ENCODE results near the gene SNRPB2.
A peak's percentile ranks its signal among the peaks of the same experiment; 100 is the strongest.

The SNRPB2 gene

GRCh38 chr20:16729565-16730460 lies at the start of gene SNRPB2:
Gene SNRPB2, plus strand, starts transcription at chr20:16730026. Its CDS starts 1,677 bp downstream, at chr20:16731703.
- no peaks in the 10 kb centered on the region for H3K27me3 ChIP-seq
- 0 out of 22 replicates have a peak, but pooled peaks of 2 of the 11 experiments have one; percentile 11 to 20 for TF ChIP-seq Cebpa-rat (IDR thresholded peaks at IDR 0.05)
- peaks cover 8 to 41% (median 19%) of the 10 kb centered on the region in 11 experiments; a peak in 15 of 22 replicates for H4K20me1 ChIP-seq
- peak within 1 kb of the TSS; percentile 93 to 97 (median 95) for H3K9ac ChIP-seq
- peak within 1 kb of the TSS; percentile 91 to 97 (median 95) for H3K27ac ChIP-seq
- peaks cover 15 to 39% (median 29%) of the 10 kb centered on the region in 10 experiments for H3K4me1 ChIP-seq
- H3K36me3 ChIP-seq, result peaks cover 29 to 39% (median 32%) of the 10 kb centered on the region in 11 experiments
- H3K9me3 ChIP-seq (replicated peaks in 1 of 11), result peaks cover 6 to 12% (median 9%) of the 10 kb centered on the region in 11 experiments; a peak in 21 of 22 replicates
- H3K4me3 ChIP-seq, result peak within 1 kb of the TSS; percentile 84 to 95 (median 92)
- H3K4me2 ChIP-seq, result peak within 1 kb of the TSS; percentile 71 to 99 (median 93)

- Histone ChIP-seq H3K9ac (no peak overlapping the region), H3K36me3 (no peaks in the 10 kb centered on the region), H3K4me2 (no peak overlapping the region), H3K9me3 (replicated peaks in 1 of 11) (peaks cover 0 to 28% (median 10%) of the 10 kb centered on the region in 11 experiments; a peak in 11 of 22 replicates), H3K27ac (no peak overlapping the region), H4K20me1 (no peaks in the 10 kb centered on the region), H3K4me1 (peaks cover 13 to 37% (median 23%) of the 10 kb centered on the region in 10 experiments), H3K27me3 (no peaks in the 10 kb centered on the region), H3K4me3 (no peak overlapping the region)
- no peak for TF ChIP-seq Cebpa-rat (IDR thresholded peaks at IDR 0.05)
Observed at GRCh38 chr20:16684416-16684815, 45.4 kb upstream of the SNRPB2 start.

- H3K9me3 ChIP-seq (replicated peaks in 1 of 11), result peaks cover 0 to 30% (median 8%) of the 10 kb centered on the region in 11 experiments; a peak in 10 of 22 replicates
- H3K4me2 ChIP-seq, result no peak overlapping the region; a peak in 1 of 22 replicates
- H3K4me1 ChIP-seq, result peaks cover 22 to 84% (median 62%) of the 10 kb centered on the region in 10 experiments
- no peak overlapping the region for H3K27ac ChIP-seq
- H3K27me3 ChIP-seq, result no peaks in the 10 kb centered on the region
- TF ChIP-seq Cebpa-rat (IDR thresholded peaks at IDR 0.05), result no peak
- no peaks in the 10 kb centered on the region for H3K36me3 ChIP-seq
- no peak overlapping the region for H3K4me3 ChIP-seq
- no peaks in the 10 kb centered on the region for H4K20me1 ChIP-seq
- H3K9ac ChIP-seq, result no peak overlapping the region
Observed at GRCh38 chr20:16689906-16690305, 39.9 kb upstream of the SNRPB2 start.

GRCh38 chr20:16691381-16691780 lies 38.4 kb upstream of the SNRPB2 start:
- no peak overlapping the region for H3K9ac ChIP-seq
- peaks cover 20 to 84% (median 61%) of the 10 kb centered on the region in 10 experiments for H3K4me1 ChIP-seq
- no peak overlapping the region; a peak in 1 of 20 replicates for H3K4me3 ChIP-seq
- 0 out of 22 replicates have a peak overlapping the region, but pooled peaks of 1 of the 11 experiments have one; percentile 0 for H3K27ac ChIP-seq
- no peaks in the 10 kb centered on the region for H3K36me3 ChIP-seq
- TF ChIP-seq Cebpa-rat (IDR thresholded peaks at IDR 0.05), result no peak
- no peaks in the 10 kb centered on the region for H3K27me3 ChIP-seq
- H3K9me3 ChIP-seq (replicated peaks in 1 of 11), result peaks cover 0 to 17% (median 0%) of the 10 kb centered on the region in 11 experiments; a peak in 4 of 22 replicates
- peak overlapping the region; percentile 19 to 83 (median 58); a peak in 20 of 22 replicates for H3K4me2 ChIP-seq
- no peaks in the 10 kb centered on the region for H4K20me1 ChIP-seq

GRCh38 chr20:16692009-16692408 lies 37.8 kb upstream of the SNRPB2 start:
- Histone ChIP-seq H3K27me3 (no peaks in the 10 kb centered on the region), H3K4me1 (peaks cover 14 to 84% (median 60%) of the 10 kb centered on the region in 10 experiments)

GRCh38 chr20:16692442-16692841 lies 37.4 kb upstream of the SNRPB2 start:
- Histone ChIP-seq H3K27ac (no peak overlapping the region), H3K4me3 (no peak overlapping the region), H3K4me1 (peaks cover 9 to 84% (median 59%) of the 10 kb centered on the region in 10 experiments), H3K36me3 (no peaks in the 10 kb centered on the region), H3K9ac (no peak overlapping the region), H3K4me2 (peak overlapping the region in 9 of 11 experiments; percentile 24 to 83 (median 62); a peak in 18 of 22 replicates), H4K20me1 (no peaks in the 10 kb centered on the region), H3K9me3 (replicated peaks in 1 of 11) (peaks cover 0 to 17% (median 0%) of the 10 kb centered on the region in 11 experiments; a peak in 4 of 22 replicates), H3K27me3 (no peaks in the 10 kb centered on the region)
- TF ChIP-seq Cebpa-rat (IDR thresholded peaks at IDR 0.05), result no peak

More at GRCh38 chr20:16692009-16692408, 37.8 kb upstream of the SNRPB2 start:
- Histone ChIP-seq H3K9me3 (replicated peaks in 1 of 11) (peaks cover 0 to 17% (median 0%) of the 10 kb centered on the region in 11 experiments; a peak in 4 of 22 replicates), H3K9ac (no peak overlapping the region), H3K36me3 (no peaks in the 10 kb centered on the region), H3K4me3 (no peak overlapping the region; a peak in 1 of 20 replicates), H4K20me1 (no peaks in the 10 kb centered on the region), H3K27ac (0 out of 22 replicates have a peak overlapping the region, but pooled peaks of 2 of the 11 experiments have one; percentile 0 to 7), H3K4me2 (peak overlapping the region; percentile 19 to 83 (median 58); a peak in 20 of 22 replicates)
- no peak for TF ChIP-seq Cebpa-rat (IDR thresholded peaks at IDR 0.05)

- Histone ChIP-seq H3K36me3 (no peaks in the 10 kb centered on the region), H3K4me1 (peaks cover 15 to 84% (median 62%) of the 10 kb centered on the region in 10 experiments), H3K27ac (no peak overlapping the region; a peak in 1 of 22 replicates), H3K4me3 (no peak overlapping the region), H3K9me3 (replicated peaks in 1 of 11) (peaks cover 0 to 16% (median 0%) of the 10 kb centered on the region in 11 experiments; a peak in 4 of 22 replicates), H3K4me2 (peak overlapping the region in 8 of 11 experiments; percentile 23 to 83 (median 64); a peak in 16 of 22 replicates), H3K9ac (no peak overlapping the region), H3K27me3 (no peaks in the 10 kb centered on the region), H4K20me1 (no peaks in the 10 kb centered on the region)
- no peak for TF ChIP-seq Cebpa-rat (IDR thresholded peaks at IDR 0.05)
Observed at GRCh38 chr20:16693278-16693677, 36.5 kb upstream of the SNRPB2 start.

GRCh38 chr20:16694161-16694560 lies 35.7 kb upstream of the SNRPB2 start:
- TF ChIP-seq Cebpa-rat (IDR thresholded peaks at IDR 0.05), result no peak

More at GRCh38 chr20:16694161-16694560, 35.7 kb upstream of the SNRPB2 start:
- Histone ChIP-seq H3K4me2 (peak overlapping the region in 10 of 11 experiments; percentile 5 to 83 (median 60); a peak in 18 of 22 replicates), H3K9me3 (replicated peaks in 1 of 11) (peaks cover 0 to 10% (median 0%) of the 10 kb centered on the region in 11 experiments; a peak in 3 of 22 replicates), H3K27ac (no peak overlapping the region; a peak in 1 of 22 replicates), H3K36me3 (no peaks in the 10 kb centered on the region), H3K4me3 (no peak overlapping the region; a peak in 1 of 20 replicates), H3K4me1 (peaks cover 15 to 90% (median 70%) of the 10 kb centered on the region in 10 experiments), H3K9ac (peak overlapping the region in 1 of 11 experiments; percentile 32; a peak in 1 of 22 replicates), H4K20me1 (no peaks in the 10 kb centered on the region), H3K27me3 (no peaks in the 10 kb centered on the region)
